ENCODE data around the gene NUMB.

The NUMB gene

DNA sequence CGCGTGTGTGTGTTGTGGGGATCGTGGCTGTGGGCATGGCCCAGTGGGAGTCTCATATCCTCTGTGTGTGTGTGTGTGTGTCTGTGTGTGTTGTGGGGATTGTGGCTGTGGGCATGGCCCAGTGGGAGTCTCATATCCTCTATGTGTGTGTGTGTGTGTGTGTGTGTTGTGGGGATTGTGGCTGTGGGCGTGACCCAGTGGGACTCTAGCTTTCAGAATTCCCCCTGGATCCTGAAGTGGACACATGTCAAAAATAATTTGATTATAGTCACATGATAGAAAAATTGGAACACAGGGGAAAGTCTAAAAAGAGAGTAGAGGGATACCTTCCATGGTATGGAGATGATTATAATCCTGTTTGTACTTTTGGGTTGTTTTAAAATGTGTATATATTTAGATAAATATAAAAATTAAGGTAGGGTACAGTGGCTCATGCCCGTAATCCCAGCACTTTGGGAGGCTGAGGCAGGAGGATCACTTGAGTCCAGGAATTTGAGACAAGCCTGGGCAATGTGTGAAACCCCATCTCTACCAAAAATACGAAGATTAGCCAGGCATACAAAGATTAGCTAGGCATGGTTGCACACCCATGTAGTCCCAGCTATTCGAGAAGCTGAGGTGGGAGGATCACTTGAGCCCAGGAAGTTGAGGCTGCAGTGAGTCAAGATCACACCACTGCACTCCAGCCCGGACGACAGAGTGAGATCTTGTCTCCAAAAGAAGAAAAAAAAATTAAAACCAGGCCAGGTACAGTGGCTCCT is 210.1 kb downstream of the NUMB start:
- DNase-seq (ENCODE audit: low read depth in 1 of 2, low spot score in 1 of 2): no peak

- DNase-seq (ENCODE audit: low read depth in 1 of 2, low spot score in 1 of 2): no peak
Measured at GRCh38 chr14:73246387-73247150, 211.8 kb downstream of the NUMB start.

- DNase-seq (ENCODE audit: low read depth in 1 of 2, low spot score in 1 of 2): peak; percentile 12 to 15
Measured at GRCh38 chr14:73245480-73246325, 212.6 kb downstream of the NUMB start.

DNA sequence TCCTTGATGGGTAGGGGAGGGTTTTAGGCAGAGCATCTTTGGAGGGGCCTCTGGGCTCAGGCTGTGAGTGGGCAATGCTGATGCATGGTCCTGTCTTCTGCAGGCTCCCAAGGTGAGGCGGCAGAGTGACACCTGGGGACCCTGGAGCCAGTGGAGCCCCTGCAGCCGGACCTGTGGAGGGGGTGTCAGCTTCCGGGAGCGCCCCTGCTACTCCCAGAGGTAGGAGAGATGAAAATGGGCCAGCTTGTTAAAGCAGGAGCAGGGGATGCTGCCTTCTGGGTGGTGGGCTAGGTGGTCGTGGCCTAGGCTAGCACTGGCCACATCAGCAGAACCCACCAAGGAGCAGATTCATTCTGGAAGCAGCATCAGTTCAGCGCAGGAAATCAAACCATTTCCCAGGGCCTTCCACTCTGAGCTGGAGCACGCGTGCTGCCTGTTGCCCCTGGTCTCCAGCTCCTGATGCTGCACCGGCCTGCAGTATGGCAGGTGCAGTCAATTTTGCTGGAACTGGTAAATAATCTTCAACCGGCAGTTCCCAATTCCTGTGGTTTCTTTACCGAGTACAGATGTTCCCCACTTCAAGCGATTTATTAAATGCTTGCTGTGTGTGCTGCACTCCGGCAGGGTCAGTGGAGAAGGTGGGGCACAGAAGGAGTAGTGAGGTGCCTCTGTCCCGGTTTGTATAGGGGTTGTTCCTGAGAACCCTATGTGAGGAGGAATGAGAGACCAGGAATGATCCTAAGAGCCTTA is 213.6 kb downstream of the NUMB start:
- no peak for DNase-seq (ENCODE audit: low read depth in 1 of 2, low spot score in 1 of 2)

DNA sequence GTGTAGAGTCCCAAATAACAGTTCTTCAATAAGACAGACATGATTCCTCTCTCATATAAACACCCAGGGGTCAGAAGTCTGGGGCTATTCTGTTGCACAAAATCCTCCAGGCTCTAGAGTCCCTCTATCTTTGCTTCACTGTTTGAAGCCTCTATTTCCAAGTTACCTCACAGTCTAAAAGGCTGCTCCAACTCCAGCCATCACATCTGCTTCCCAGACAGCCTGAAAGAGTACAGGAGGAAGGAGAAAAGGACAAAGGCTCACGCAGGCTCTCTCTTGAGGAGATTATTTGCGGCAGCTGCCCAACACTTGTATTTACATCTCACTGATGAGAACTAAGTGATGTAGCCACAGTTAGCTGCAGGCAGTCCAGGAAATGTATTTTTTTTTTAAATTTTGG is 214.6 kb downstream of the NUMB start:
- no peak for DNase-seq (ENCODE audit: low read depth in 1 of 2, low spot score in 1 of 2)

DNA sequence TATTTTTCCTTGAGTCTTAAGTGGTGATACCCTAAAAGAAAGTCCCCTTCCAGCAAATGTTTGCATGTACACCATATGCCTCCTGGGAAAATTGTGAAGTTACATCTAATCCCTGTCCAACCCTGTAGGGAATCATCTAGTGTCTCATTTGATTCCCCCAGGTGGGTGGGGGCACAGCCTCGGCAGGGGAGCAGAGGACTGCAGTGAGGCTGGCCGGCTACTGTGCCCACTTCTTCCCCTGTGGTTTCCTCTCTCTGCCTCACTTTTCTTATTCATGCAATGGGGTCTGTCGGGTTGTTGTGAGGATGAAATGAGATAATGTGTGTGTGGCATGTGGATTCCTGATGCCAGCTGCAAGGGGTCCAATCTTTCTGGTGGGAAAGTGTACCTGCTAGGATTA is 215.0 kb downstream of the NUMB start:
- DNase-seq (ENCODE audit: low read depth in 1 of 2, low spot score in 1 of 2): no peak

GRCh38 chr14:73242357-73242901 is 215.9 kb downstream of the NUMB start:
- no peak for DNase-seq (ENCODE audit: low read depth in 1 of 2, low spot score in 1 of 2)

DNA sequence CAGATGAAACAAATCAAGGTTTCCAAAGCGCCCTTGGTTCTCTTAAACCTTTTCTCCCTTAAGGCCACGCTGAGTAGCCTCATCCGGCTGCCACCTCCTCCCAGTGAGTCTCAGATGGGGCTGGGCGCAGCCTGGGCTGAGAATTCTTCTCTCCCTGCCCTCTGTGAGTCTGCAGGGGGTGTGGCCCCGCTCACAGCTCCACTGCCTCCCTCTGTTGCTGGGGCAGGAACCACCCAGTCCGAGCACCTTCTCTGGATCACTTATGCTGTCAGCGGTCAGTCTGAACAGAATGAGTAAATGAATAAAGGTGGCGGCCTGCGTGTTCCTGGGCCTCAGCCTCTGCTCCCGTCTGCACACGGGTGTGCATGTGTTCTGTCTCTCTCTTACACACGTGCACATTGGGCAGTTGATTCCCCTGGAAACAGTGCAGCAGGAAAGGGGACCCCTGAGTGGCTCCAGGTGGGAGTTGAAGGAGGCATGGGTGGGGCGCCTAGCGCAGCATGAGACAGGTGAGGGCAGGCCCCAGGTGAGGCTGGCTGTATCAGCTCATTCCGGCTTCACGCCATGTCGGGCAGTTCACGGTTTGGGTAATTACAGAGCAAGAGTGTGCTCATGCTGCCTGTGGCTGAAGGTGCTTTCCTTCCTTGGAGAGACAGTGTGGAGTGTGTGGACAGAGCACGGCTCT is 216.7 kb downstream of the NUMB start:
- DNase-seq (ENCODE audit: low read depth in 1 of 2, low spot score in 1 of 2): no peak

- no peak for DNase-seq (ENCODE audit: low read depth in 1 of 2, low spot score in 1 of 2)
Measured at GRCh38 chr14:73240816-73241480, 217.4 kb downstream of the NUMB start.

- no peak for DNase-seq (ENCODE audit: low read depth in 1 of 2, low spot score in 1 of 2)
Measured at GRCh38 chr14:73239393-73240241, 218.7 kb downstream of the NUMB start.

DNA sequence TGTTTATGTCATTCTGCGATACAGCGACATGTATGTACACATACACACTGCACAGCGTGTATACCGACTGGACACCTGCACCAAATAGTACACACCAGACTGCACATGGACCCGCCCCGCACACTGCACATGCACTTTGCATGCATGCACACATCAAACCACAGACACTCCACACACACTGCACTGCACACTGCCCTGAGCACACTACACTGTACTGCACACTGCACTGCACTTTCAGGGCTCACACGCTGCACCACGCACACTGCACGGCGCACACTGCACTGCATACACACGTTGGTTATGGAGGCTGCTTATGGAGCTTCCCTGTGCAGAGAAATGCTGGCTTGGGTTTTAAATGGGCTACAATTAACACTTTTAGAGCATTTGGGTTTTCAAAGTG is 219.4 kb downstream of the NUMB start:
- DNase-seq (ENCODE audit: low read depth in 1 of 2, low spot score in 1 of 2): no peak

DNA sequence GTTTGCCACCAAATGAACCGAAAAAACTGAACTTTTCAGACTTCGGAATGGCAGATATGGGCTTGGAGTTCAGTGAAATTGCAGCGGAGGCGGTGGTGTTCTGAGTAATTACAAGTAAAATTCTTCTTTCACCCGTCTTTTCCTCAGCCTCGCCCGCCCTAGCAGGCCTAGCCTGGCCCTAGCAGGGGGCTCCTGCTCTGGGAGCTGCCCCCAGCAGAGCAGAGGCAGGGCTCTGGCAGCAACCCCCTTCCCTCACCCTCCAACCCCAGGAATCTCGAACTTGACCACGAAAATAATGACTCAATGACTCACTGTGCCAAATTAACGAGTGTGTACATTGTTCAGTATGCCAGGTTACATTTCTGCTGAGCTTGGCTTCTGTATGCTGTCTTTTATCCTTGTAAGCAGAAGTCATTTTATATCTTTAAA is 219.9 kb downstream of the NUMB start:
- DNase-seq (ENCODE audit: low read depth in 1 of 2, low spot score in 1 of 2): no peak

DNA sequence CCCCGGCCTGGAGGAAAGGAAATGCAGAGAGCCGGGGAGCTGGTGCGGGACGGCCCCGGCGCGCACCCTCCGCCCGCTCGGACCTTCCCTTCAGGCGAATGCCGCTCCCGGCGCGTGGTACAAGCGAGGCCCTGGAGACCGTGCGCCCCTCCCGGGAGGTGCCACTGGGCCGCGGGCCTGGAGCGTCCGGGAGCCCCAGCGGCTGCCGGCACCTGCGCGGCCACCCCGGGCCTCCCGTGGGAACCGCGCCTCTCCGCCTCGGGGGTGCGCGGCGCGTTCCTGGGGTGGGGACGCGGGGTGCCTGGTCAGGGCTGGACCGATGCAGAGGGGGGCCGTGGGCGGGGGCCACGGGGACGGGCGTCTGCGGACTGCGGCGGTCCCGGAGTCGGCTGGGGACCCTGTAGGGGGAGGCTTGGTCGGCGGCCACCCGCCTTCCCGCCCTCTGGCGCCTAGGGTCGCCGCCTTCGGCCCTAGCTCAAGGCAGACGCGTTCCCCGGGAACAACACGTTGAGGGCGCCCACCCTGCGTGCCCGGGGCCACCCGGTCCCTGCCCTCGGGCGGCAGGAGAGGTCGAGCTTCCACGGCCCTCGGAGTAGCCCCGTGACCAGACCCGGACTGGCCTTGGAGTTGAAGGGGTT is 220.4 kb downstream of the NUMB start:
- DNase-seq (ENCODE audit: low read depth in 1 of 2, low spot score in 1 of 2): no peak

- no peak for DNase-seq (ENCODE audit: low read depth in 1 of 2, low spot score in 1 of 2)
Measured at GRCh38 chr14:73237219-73237785, 221.0 kb downstream of the NUMB start, which contains the start of gene PAPLN. Gene PAPLN, plus strand, starts transcription at chr14:73237506. Its CDS starts 2,273 bp downstream, at chr14:73239779.

GRCh38 chr14:73236752-73237218 is 221.6 kb downstream of the NUMB start:
- no peak for DNase-seq (ENCODE audit: low read depth in 1 of 2, low spot score in 1 of 2)

GRCh38 chr14:73236157-73236556 is 222.2 kb downstream of the NUMB start:
- DNase-seq (ENCODE audit: low read depth in 1 of 2, low spot score in 1 of 2): no peak

GRCh38 chr14:73235531-73236155 is 222.7 kb downstream of the NUMB start:
- no peak for DNase-seq (ENCODE audit: low read depth in 1 of 2, low spot score in 1 of 2)

All from stimulated activated CD4-positive, alpha-beta T cell treated with anti-CD3 and anti-CD28 coated beads, Interleukin-15, amount 100 ng/mL, for 1 hour (primary cell).